ENCODE data around the gene IFNB1.

IFNB1 gene

DNA sequence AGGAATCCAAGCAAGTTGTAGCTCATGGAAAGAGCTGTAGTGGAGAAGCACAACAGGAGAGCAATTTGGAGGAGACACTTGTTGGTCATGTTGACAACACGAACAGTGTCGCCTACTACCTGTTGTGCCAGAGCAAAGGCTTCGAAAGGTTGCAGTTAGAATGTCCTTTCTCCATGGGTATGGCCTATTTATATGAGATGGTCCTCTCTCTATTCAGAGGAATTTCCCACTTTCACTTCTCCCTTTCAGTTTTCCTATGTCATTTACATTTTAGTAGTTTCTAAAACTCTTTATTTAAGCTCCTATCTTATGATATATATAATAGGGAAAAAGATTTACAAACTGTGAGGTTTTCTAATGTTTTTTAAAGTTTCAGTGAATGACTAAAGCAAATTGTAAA lies at the start of gene IFNB1:
IFNB1 (minus strand) TSS at position 162 of the 400 bp plus-strand sequence; CDS start at position 89, 73 bp downstream.
- DNase-seq = no peak

DNA sequence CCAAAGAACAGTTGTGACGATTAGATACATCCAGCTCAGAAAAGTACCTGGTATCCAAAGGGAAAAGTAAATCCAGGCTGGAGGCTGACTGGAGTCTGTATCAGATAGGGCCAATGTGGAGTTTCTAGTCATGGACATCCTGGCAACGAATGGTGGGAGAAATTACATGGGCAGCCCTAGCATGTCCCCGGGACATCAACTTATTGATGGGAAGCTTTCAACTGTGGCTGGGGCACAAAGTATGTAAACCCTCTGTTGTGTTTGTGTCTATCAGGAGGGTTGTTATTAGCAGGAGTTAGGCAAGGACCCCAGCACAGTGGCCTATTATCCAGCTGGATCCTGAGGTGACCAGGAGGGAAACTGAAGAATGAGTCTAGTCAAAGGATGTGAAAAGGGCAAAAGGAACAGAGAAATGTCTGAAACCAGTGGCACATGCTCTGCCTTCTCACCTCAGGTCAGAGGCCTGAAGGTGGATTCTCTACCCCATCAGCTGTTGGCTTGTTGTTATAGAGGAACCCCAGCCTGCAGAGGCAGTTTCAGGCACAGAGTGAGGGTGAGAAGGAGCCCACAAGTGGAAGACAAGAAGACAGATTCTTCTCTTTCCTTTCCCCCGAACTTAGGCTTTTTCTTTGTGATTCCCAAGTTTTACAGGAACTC lies 44.0 kb upstream of the IFNB1 start:
- DNase-seq = no peak

DNA sequence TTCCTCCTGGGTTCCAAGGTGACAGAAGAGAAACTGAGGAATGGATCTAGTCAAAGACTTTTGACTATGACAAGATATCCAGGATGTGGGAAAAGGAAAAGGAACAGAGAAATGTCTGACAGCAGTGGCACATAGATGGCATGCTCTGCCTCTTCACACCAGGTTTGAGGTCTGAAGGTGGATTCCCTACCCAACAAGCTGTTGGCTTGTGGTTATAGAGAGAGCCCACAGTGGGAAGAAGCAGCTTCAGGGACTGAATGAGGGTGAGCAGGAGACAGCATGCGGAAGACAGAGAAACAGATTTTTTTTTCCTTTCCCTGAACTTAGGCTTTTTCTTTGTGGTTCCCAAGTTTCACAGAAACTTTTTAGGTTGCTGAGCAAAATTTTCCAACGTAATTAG lies 43.3 kb upstream of the IFNB1 start:
- no peak for DNase-seq

DNA sequence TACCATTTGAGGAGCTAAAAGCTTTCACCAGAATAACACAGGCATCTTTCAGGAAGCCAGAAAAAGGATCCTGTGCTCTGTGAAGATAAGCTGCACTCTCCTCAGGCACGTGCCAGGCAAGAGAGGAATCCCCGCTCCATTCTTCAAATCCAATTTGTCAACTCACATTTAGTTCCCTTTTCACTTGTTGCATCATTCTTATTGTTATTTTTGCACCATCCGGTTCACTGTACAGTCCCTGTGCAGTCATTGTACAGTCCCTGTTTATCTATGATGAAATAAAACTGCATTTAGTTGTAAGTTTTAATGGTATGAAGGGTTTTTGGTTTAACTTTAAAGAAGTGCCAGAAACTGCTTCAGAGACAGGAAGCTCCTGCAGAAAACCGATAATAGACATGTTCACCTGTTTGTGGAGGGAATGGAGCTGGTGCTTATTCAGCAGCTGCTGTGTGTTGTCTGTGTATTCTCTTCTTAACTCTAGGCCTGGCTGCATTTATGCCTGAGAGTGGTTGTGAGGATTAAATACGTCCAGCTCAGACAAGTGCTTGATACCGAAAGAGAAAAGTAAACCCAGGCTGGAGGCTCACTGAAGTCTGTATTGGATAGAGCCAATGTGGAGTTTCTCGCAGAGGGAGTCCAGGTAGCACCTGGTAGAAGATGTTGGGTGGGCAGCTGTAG lies 41.5 kb upstream of the IFNB1 start:
- no peak for DNase-seq

DNA sequence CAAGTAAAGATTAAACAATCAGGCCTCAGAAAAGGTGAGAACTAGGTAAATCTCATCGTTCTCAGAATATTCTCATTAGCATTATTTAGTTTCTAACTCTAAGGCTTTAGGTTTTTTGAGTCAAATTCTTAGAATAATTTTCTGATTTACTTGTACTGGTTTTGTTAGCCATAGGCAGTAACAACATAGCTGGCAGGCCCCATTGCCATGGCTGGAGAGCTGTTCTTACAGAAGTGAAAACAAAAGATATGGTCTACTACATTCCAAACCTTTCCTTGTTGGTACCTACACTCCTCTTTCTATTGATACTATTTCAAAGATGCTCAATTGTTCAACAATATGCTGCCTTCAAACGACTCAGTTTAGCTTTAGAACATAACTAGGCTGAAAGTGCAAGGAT lies 36.6 kb upstream of the IFNB1 start:
- DNase-seq = no peak

DNA sequence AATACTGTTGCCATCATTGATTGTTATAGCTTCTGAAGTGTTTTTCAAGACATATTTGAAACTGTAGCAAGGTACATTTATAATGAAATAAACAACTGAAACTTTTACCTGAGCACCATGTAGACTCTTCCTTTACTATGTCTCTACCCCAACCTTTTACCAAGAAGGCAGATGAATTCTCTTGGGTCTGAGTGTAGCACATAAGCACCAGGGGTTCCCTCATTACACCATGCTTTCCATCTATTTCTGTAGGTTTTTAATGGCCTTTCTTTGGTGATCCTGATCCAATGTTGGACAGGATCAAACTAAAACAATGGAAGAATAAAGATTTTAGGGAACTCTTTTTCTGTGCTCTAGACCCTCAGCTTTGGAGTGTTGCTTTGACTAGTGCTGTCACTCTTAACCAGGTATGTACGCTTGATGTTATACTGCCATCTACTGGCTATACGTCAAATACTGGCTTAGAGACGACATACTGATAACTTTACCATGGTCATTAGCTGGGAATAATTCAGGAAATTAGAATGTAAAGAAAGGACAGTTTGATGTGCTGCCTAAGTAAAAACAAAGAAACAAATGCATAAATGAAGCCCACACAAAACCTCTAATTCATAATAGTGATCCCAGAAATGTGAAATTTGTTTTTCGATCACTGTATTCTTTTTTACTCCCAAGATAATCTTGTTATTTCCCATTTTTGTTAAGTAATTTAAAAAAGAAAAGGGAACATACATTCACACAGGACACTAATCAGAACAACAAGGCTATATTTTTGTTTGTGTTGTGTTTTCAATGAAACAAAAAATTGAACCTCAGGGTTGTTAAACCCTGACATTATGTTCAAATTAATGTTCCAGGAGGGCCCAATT lies 33.2 kb upstream of the IFNB1 start:
- peak in 2 of 58 donors; percentile 32 to 54 for DNase-seq

DNA sequence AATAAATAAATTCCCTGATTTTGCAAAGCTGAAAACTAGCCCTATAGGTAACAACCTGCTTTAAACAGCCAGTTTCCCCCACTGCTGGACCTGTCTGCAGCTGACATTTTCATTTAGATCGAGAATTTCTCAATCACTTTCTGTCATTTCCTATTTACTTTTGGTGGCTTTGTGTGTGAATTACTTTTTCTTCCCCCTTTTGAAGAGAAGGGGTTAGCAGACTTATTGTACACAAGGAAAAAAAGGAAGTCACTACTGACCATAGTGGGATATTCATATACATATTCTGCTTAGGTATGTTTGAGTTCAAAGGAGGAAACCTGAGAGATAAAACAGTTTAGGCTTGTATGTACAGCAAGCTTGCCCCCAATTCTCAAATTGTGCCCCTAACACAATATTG lies 27.0 kb upstream of the IFNB1 start:
- no peak for DNase-seq

DNA sequence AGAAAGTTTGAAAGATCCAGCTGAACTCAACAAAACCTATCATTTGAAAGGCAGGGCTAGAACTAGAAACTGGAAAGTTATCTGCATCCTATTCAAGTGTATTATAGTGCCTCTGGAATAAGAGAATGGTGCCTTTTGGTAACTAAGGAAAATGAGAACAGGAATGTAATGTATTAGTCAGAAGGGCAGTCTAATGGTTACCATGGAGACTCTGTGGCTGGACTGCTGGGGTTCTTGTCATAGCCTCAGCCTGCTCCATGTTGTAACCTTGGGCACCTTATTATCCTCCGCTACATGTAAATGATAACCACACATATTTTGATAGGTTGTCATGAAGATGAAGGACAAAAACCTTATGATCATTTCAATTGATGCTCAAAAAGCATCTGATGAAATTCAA lies 24.6 kb upstream of the IFNB1 start:
- DNase-seq = no peak

DNA sequence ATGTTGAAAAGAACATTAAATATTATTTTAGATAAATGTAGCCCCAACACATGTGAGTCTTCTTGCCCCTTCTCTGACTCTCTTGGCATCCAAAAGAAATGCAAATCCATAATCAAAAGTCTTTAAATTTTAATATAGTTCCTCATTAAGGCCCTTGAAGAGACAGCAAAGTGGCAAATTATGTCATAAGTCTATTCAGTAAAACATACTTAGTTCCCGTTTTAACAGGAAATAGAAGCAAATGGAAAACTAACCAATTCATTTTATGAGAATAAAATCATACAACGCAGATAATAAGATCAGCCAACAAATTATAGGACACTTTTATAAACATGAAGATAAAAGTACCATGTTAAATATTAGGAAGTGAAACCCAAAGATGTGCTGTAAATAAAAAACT lies 20.1 kb upstream of the IFNB1 start:
- DNase-seq = no peak

DNA sequence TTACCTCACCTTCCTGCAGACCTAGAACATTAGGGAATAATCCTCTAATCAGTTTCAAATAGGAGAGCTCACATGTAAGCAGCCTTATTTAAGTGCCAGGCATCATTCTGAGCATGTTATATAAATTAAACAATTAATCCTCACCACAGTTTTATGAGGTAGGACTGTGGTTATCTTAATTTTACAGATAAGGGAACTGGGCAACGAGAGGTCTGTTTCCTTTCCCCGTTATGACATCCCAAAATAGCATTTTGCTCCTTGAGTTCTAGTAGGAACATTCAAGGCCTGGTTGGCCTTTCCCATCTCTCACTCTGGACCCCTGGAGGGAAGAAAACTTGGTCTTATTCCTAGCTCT lies 19.1 kb upstream of the IFNB1 start:
- DNase-seq = no peak

DNA sequence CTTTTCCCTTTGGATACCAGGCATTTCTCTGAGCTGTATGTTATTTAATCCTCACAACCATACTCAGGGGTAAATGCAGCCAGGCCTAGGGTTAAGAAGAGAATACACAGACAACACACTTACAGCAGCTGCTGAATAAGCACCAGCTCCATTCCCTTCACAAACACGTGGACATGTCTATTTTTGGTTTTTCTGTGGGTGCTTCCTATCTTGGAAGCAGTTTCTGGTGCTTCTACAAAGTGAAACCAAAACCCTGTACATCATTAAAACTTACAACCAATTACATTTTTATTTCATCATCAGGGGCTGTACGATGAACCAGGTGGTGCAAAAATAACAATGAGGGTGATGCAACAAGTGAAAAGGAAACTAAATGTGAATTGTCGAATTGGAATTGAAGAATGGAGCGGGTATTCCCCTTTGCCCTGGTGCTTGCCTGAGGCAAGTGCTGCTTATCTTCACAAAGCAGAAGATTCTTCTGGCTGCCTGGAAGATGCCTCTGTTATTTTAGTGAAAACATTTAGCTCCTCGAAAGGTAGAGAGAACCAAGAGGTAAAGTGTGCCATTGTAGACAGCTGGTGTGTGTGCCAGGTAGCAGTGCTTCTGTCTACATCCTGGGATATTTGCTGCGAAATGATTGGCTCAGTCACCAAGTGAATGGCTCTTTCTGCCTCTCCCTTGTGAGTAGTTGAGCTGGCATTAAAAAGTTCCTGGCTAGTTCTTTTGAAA lies 18.6 kb upstream of the IFNB1 start:
- DNase-seq = peak in 2 of 58 donors; percentile 13 to 16

DNA sequence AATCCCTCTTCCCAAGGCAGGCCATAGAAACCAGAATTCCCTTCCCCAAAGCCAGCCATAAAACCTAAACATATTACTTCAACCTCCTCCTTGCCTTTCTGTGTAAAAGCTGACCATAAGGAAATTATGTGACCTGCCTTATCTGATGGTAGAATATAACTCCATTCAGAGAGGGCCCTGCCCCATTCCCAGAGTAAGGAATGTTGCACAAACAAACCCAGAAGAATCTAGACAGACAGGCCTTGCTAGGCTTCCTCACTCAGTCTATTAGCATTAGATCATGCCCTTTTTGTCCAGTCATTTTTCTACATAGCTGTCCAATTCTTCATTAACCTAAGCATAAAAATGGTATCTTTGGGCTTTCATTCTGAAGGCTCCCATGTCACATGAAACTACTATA lies 17.8 kb upstream of the IFNB1 start:
- DNase-seq = no peak

DNA sequence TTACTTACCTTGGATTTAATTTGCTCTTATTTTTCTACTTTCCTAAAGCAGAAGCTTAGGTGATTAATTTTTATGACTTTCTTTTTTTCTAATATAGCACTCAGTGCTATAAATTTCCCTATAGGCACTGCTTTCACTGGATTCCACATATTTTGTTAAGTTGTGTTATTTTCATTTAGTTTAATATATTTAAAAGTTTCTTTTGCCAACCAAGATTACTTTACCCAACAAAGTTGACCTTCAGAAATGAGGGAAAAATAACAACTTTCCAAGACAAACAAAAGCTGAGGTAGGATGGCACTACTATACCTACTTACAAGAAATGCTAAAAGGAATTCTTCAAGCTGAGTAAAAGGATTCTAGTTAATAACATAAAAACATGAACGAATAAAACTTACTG lies 8.8 kb upstream of the IFNB1 start:
- no peak for DNase-seq

DNA sequence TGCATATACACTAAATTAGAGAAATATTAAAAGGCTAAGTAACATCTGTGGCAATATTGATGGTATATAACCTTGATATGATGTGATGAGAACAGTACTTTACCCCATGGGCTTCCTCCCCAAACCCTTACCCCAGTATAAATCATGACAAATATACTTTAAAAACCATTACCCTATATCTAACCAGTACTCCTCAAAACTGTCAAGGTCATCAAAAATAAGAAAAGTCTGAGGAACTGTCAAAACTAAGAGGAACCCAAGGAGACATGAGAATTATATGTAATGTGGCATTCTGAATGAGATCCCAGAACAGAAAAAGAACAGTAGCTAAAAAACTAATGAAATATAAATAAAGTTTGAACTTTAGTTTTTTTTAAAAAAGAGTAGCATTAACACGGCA lies 7.3 kb upstream of the IFNB1 start:
- no peak for DNase-seq

DNA sequence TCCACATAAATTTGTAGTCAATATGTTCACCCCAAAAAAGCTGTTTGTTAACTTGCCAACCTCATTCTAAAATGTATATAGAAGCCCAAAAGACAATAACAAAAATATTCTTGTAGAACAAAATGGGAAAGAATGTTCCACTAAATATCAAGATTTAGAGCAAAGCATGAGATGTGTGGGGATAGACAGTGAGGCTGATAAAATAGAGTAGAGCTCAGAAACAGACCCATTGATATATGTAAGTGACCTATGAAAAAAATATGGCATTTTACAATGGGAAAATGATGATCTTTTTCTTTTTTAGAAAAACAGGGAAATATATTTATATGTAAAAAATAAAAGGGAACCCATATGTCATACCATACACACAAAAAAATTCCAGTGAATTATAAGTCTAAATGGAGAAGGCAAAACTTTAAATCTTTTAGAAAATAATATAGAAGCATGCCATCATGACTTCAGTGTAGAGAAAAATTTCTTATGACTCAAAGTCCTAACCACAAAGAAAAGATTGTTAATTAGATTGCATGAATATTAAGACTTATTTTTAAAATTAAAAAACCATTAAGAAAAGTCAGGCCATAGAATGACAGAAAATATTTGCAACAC lies 6.6 kb upstream of the IFNB1 start:
- no peak for DNase-seq

DNA sequence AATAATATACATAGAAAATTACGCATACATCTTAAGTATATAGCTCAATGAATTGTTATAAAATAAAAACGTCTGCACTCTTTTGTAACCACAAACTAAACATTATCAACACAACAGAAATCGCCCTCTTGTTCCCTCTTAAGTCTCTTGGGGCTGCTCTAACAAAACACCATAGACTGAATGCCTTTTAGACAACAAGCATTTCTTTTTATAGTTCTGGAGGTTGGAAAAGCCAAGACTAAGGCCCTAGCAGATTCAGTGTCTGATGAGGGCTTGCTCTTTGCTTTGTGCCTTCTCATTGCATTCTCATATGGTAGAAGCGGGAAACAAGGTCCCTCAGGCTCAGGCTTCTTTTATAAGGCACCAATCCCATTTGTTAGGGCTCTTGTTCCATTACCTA lies 4.9 kb upstream of the IFNB1 start:
- no peak for DNase-seq

DNA sequence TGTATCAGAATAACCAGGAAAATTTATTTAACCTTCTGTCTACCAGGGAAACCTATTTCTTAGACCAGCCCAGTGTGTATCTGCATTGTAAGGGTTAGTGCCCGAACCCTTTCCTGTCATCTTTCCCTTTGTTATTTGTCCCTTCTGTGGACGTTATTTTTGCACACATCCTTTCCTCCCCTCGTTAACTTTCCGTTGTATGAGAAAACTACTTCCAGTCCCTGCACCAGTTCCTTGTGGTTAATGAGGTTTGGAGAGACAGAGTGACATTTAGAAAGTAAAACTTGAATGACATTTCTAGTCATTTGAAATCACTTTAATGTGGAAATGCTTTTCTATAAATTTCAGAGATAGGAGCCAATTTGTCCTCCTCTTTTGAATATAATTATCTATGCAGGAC lies 4.3 kb upstream of the IFNB1 start:
- DNase-seq = no peak

DNA sequence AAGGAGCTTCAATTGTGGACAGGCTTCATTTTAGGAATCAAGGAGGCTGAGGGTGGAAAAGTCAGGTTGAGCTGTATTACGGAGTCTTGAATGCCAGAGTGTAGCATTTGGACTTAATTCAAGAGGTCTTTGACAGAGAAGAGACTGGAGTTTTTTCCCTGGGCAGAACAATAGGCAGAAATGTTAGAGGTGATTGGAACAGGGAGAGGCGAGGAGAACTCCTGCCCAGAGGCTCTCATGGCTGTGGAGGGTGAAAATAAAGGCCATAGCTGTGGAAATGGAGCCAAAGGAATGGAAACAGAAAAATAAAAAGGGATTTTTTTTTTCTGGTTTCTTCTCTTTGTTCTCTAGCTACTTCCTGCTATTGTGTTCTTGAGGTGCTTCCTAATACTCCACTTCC lies 3.7 kb upstream of the IFNB1 start:
- DNase-seq = no peak

DNA sequence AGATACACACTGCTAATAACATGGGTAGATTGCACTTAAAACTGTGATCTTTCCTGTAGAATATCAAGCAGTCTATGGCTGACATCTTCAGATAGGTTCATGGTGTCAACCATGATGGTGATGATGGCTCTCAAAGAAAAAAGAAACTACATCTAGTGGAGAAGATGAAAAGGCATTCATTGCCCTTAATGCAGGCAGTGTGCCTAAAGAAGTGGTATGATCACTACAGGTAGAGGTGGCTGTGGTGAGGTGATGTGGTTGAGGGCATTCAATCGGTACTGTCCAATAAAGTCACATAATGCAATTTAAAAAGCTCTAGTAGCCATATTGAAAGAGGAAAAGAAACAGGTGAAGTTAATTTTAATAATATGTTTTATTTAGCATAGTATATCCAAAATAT lies 3.1 kb upstream of the IFNB1 start:
- DNase-seq = no peak

DNA sequence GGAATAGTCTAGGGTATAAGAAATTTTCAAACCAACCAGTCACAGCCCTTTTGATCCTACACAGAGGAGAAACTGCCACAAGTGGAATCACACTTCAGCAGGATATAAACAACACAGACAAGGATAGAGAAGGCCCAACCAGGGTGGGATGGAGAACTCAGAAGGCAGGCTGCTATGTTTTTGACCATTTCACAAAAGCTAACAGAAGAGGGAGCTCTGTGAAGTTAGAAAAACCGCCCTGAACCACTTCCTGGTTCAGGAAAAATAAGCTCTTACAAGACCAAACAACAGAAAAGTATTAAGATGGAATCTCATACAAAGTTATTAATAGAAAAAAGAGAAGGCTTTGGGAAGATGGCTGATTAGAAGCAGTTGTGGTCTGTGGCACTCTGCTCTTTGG lies 960 bp upstream of the IFNB1 start:
- no peak for DNase-seq

DNA sequence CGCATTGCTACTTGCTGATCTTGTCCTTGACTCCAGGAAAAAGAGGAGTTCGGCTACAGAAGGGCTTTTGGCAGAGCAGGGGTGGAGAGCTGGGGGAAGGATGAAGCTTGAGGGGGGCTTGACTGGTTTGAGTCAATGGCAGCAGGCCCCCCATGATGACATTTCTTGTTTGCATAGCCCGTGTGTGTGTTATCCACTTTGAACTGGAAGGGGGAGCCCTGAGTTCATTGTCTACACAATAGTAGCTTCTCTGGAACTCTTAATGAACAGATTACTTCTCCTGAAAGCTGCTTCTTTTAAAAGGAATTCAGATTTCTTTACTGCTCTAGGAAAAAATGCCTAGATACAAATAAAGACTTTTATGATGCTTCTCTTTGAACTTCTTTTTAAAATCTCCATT lies 2.3 kb downstream of the IFNB1 start:
- no peak for DNase-seq
